GM13977 (cell line): ENCODE data around the gene PCNT.

Experiments
- DNase-seq: peaks from one replicate; pipeline ENCODE4 v3.0.0; 2012; ENCODE audit warnings: low spot score
- in situ Hi-C: fragments of 300-500 bp; cut with MboI; formaldehyde crosslinking; loops from one replicate; pipeline ENCODE4 v1.12.0; 2022; ENCODE audit warnings: low sequenced_read_pairs, low pct_unique_long_range_greater_than_20kb, mixed read lengths, inconsistent platforms; ENCODE audit not compliant: unreplicated experiment
- TF ChIP-seq, protein P1 (sequence below): IDR thresholded peaks from 2 replicates; pipeline ENCODE4 v1.5.1; 2012; ENCODE audit warnings: mild to moderate bottlenecking, control low read depth; ENCODE audit not compliant: insufficient read depth; ENCODE audit errors: extremely low read depth, missing control alignments

Gene PCNT

GRCh38 chr21:46295177-46295770, 28.7 kb upstream of the PCNT start:
- TF ChIP-seq, protein P1, sequence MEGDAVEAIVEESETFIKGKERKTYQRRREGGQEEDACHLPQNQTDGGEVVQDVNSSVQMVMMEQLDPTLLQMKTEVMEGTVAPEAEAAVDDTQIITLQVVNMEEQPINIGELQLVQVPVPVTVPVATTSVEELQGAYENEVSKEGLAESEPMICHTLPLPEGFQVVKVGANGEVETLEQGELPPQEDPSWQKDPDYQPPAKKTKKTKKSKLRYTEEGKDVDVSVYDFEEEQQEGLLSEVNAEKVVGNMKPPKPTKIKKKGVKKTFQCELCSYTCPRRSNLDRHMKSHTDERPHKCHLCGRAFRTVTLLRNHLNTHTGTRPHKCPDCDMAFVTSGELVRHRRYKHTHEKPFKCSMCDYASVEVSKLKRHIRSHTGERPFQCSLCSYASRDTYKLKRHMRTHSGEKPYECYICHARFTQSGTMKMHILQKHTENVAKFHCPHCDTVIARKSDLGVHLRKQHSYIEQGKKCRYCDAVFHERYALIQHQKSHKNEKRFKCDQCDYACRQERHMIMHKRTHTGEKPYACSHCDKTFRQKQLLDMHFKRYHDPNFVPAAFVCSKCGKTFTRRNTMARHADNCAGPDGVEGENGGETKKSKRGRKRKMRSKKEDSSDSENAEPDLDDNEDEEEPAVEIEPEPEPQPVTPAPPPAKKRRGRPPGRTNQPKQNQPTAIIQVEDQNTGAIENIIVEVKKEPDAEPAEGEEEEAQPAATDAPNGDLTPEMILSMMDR = no peak
- no peak for DNase-seq
- in situ Hi-C loops = no loop called here

DNA sequence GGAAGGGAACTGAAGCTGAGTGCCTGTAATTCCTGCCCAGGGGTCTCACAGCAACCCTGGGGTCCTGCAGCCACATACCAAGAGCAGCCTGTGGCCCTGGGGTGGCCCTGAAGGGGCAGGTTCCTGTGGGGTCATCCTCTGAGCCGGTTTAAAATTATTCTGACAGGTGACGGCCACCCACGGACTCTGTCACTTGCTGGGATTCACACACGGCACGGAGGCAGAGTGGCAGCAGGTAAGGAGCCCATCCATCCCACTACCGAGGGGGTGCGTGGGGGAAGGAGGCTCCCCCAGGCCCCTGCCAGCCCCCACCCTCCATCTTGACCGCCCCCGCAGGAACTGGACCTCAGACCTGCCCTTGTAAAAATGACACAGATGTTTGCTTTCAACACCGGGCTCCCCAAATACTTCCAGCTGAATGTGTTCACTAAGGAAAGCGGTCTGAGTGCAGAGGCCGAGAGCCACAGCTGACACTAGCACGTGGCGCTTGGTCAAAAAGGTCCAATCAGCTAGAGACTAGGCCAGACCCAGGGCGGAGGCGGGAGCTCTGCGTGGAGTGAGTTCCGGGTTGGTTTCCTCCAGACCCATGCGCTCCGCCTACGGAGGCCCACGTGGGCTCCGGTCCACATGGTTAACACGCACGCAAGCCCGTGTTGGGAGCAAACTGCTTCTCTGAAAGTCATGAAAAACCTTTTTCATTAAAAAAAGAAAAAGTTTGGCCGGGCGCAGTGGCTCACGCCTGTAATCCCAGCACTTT, 27.8 kb upstream of the PCNT start:
- TF ChIP-seq, protein P1 = no peak
- peak; percentile 80 for DNase-seq
- in situ Hi-C loops = no loop called here

DNA sequence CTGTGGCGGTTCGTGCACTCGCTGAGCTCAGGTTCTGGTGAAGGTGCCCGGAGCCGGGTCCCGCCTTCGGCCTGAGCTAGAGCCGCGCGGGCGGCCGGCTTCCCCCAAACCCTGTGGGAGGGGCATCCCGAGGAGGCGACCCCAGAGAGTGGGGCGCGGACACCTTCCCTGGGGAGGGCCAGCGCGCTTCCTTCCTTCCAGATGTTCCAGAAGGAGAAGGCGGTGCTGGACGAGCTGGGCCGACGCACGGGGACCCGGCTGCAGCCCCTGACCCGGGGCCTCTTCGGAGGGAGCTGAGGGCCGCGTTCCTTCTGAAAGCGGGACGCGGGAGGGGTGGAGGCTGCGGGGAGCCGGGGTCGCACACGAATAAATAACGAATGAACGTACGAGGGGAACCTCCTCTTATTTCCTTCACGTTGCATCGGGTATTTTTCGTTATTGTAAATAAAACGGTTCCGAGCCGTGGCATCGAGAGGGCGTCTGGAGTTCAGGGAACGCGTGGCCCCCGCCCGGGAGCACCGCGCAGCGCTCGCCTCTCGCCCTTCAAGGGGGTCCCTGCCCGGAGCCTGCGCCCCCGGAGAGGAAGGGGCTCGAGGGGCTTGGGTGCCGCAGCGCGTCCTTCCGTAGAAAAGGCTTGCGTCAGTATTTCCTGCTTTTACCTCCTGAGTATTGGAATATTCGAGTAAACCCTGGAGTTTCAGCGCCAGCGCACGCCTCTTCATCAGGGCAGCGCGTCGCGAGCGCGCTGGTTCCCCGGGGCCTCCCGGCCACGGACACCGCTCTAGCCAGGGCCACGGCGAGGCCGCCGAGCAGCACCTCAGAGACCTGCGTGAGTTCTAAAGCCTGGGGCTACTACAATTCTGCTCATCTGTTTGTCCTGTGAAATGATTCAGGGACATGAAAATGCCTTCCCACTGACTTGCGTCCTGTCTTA, 26.4 kb upstream of the PCNT start:
- in situ Hi-C loops = no loop called here
- DNase-seq = no peak
- TF ChIP-seq, protein P1 = no peak

DNA sequence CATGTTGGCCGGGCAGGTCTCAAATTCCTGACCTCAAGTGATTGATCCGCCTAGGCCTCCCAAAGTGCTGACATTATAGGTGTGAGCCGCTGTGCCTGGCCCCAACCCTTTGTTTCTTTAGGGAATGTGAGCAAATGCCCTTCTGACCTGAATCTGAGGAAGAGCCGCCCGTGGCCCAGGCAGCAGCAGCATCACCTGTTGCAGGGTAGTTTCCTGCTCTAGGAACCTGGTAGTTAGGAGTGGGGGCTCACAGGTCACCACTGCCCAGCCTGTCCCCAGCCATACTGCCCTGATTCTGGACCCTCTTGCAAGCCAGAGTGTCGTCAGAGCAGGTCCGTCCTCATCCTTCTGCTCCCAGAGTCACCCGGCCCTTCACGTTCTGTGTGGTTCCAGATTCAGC, 24.8 kb upstream of the PCNT start:
- DNase-seq = no peak
- in situ Hi-C loops = no loop called here
- TF ChIP-seq, protein P1 = no peak

GRCh38 chr21:46301759-46302158, 22.2 kb upstream of the PCNT start:
- in situ Hi-C loops = no loop called here
- DNase-seq = no peak
- TF ChIP-seq, protein P1 = no peak

GRCh38 chr21:46304437-46304836, 19.5 kb upstream of the PCNT start:
- TF ChIP-seq, protein P1 = no peak
- no peak for DNase-seq
- in situ Hi-C loops = no loop called here
